NCI-H460 (cell line): ENCODE measurements around the gene TLR3. TPM values are rescaled to one million over a fixed set of nuclear protein-coding genes. Genes with fewer than 3 reads are reported as not detected.

ENCODE experiments used
- DNase-seq: peaks from one replicate; pipeline ENCODE4 v3.0.0-alpha.2; 2016; ENCODE audit warnings: low read depth; ENCODE audit errors: extremely low read depth
- small RNA-seq, 2 experiments: library from RNA; depleted of rRNA; stranded (forward); fragments of <200 nt; gene quantifications; one replicate each; pipeline ENCODE3, GENCODE V24; 2014
- total RNA-seq: library from RNA; depleted of rRNA; stranded (reverse); fragments of >200 nt; shearing (Covaris generic); gene quantifications from 2 replicates; pipeline ENCODE4 v1.2.3, GENCODE V29; 2014; rRNA removed

The TLR3 gene
- total RNA-seq, 1 experiment from 2014 or later: 1.9 TPM

DNA sequence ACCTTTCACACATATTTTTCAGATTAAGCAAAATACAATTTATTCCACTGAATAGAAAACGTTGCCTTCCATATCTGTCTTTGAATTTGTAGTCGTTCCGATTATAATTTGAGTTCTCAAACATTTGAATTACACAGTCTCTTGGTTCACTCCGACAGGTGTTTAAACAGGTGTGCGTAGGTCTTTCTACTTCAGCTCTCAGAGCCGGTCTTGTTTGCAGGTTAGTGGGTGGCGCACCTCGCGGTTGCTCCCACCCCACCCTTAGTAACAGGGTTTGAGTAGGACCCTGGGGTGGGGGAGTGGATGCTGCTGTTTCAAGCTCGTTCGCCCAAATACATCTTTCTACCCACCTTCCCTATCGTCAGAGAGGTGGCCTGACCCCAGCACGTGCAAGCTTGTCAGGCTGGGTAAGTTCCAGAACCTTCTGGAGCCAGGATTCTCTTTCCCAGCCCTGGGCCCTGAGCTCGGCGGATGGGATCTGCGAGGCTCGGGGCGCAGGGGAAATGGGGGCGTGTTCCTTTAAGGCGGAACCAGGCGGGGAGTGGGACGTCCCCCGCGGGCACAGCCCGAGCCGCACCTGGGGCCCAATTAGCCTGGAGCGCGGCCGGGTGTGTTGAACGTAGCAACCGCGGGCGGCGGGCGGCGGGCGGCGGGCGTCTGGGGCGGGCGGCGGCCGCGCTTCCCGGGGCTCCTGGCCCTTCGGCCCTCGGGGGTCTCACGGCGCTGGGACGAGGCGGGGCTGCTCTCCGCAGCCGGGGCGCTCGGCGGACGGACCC is 35.3 kb downstream of the TLR3 start, which contains the start of gene FAM149A:
FAM149A (plus strand) TSS at position 591 of the 776 bp plus-strand sequence.
- DNase-seq: no peak

DNA sequence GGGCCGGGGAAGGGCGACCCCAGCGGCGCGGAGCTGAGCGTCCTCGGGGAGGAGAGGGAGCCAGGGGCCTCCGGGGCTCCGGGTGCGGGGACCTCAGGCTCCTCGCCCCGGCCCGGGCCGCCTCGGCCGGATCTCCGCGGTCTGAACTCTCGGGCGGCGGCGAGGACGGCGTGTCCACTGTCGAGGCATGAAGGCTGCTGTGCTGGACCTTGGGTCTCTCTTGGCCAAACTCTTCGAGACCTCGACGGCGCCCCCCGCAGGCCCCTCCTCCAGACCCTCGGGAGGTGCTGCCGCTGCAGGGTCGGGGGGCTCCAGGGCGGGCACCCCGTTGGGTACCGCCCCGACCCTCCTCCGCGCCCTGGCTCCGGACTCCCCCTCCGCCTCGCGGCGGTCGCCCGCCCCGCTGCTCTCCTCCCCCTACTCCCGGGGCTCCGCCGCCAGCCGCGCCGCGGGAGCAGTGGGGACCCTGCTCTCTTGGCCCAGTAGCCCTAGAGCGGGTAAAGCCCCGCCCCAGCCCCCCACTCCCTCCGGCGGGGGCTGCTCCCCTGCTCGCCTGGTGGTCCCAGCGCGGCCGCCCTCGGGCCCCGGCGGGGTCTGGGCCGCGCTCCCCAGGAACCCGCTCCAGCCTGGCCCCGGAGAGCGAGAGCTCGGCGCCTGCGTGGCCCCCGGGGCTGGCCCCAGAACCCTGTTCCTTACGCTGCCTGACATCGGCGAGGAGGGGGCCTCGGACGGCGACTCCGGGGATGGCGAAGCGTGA is 36.1 kb downstream of the TLR3 start:
- no peak for DNase-seq

DNA sequence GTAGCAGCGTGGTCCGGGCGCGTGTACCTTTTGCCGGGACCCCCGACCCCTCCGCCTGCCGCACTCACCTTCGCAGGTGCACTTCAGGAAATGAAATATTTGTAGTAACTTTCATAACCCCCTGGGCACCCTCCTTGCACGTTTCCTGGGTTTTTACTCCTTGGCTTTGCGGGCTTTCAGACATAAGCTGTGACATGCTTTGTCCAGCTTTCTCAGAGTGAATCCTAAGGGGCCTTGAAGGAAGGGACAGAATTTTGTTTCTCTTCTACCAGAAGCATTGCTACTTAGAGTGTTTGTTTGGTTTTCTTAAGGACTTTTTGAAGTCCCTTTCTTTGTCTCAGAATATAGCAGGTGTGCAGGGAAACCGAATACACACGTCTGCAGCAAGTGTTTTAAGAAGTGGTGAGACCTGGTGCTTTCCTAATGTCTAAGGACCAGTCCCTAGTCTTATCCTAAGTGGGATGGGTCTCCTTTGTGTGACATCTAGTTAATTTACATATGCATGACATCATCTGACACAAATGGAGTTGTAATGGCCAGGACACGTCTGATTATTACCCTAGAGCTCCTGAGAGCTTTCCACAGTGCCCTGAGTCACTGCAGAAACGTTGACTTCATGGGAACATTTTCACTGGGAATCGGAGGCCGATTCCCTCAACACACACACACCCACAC is 36.8 kb downstream of the TLR3 start:
- no peak for DNase-seq

DNA sequence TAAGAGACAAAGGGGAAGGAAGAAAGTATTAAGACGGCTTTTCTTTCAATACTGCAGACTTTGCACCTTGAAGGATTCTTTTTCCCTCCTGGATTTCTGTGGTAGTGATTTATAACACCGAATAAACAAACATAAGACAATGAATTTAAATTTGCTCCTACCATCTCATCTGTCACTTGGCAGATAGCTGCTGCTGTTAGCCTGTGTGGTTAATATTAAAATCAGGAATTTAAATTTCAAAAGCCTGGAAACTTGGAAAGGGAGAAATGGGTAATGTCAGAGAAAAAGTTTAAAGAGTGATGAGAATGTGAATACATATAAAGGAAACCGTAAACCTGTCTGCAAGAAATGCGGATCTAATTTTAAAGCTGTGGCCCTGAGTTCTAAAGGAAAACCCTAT is 39.0 kb downstream of the TLR3 start:
- DNase-seq: no peak

DNA sequence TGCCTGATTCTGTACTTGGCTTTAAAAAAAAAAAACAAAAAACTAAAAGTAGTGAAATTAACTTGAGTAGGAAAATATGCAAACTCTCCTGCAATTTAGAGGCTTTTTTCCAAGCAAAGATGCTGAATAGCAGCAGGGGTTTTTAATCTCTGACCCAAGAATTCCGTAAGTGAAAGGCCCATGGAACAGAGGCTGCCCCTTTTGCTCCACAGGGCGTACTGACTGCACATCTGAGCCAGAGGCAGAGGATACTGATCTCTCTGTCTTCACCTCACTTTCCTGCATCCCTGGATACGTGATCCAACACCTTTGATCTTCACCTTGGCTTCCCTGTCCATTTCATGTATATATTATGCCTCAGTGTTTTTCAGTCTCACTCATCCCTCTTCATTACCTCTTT is 39.4 kb downstream of the TLR3 start:
- no peak for DNase-seq

DNA sequence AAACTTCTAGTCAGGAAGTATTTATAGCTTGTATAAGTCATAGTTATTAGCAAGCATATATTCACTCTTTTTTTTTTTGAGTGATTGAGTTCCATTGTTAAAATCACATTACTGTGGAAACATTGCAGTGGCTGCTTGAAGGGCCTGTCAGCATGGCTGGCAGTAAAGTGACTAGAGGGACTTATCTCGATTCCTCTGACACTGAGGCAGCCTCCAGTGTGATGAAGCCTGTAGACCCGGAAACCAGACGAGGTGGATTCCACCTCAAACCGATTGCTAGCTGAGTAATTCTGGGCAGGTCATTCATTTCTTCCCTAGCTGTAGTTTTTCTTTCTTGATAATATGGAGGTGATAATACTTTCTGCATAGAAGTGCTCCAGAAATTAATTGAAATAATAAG is 40.3 kb downstream of the TLR3 start:
- no peak for DNase-seq

DNA sequence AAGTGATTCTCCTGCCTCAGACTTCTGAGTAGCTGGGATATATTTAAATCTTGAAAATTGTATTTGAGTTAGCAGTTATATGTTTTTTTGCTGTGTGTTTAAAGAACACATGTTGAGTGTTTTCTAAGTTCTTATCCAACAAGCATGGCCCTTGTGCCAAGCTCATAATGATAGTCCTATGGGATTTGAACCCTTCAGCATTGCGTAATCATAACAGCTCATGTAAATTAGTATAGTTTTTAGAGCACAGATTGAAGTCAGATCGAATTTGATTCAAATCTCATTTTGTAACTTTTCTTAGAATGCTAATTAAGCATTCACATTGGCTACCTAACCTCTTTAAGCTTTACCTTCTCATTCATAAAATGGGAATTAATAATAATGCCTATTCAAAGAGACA is 47.7 kb downstream of the TLR3 start:
- no peak for DNase-seq

DNA sequence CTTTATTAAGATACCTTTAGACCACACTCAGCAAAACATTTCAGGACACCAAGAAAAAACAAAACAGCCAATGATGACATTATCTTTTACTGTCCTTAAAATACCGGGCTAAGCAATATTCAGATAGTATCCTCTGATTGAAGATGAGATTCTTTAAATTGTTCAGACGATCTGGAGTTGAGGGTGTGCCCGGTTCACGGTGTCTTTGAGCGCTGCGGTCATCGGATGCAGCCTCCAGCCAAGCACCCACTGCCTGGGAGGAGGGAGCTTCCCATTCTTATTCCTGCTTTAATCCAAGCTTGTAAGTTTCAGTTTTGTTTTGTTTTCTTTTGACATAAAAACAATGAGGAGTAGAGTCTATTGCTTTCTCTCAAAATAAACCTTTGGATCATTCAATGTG is 49.6 kb downstream of the TLR3 start:
- no peak for DNase-seq

DNA sequence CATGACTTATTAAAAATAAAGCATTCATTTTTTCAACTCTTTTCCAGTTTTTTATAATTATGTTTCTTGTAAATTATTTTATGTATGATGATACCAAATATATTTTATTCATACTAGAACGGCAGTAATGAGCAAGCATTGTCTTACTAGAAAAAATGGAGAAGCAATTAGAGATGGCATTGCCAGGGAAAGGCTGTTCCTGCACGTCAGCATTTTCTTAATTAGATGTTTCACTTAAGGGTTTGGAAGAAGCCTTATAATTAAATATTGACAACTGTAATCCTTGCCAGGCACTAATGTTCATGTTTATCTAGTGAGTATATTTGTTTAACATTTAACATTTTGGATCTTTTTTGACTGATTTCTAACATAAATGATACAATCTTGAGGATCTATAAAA is 52.1 kb downstream of the TLR3 start:
- no peak for DNase-seq

DNA sequence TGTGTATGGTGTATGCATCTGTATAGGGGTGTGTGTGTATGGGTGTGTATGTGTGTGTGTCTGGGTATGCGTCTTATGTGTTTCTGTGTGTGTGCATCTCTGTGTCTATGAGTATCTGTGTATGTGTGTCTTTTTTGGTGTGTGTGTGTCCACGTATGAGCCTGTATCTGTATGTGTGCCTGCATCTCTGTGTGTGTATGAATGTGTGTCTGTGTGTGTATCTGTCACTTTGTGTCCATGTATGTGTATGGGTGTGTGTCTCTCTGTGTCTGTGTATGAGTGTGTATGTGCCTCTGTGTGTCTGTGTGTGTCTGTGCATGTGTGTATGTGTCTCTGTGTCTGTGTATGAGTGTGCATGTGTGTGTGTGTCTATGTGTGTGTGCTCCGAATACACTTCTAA is 59.9 kb downstream of the TLR3 start:
- DNase-seq: no peak

DNA sequence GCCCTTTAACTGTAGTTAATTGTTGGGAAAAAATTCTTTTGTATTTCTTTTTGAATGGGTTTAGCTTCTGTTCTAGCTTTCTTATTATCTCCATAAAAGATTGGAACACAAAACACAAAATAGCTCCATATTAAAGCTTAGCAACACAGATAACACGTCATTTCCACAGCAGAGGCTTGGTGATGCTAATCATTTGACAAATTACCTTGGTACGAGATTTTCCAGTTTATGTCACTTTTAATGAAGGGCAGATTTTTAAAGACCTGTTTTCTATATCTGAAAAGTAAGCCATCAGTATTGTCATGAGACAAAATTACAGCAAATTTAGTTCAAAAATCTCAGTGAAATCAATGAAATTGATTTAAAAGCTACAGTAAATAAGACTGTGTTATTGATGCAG is 63.0 kb downstream of the TLR3 start:
- no peak for DNase-seq

DNA sequence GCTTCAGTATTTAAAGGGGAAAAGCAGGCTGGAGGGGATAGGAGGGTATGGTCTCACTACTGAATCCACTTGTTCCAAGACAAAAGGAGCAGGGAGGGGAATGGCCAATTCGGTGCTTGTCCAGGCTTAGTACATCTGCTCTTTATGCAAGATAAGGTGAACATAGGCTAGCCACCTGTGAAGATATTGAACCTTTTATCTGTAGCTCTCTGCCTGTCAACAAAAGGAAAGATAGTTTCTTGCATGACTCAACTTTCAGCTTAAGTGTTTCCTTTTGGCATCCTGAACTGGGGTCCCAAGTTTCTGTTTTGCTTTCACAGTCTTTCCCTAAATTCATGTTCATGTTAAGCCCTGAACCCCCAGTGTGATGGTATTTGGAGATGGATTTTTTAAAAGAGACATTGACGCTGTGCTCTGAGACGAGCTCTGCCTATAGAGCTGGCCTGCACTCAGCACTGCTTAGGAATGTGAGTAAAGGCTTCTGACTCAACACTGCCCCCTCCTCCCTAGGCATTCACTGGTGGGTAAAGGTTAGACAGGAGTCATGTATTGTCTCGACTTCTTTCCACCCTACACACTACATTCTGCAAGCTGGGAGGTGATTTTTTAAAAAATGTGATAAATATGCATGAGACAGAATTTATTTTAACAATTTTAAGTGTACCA is 63.8 kb downstream of the TLR3 start:
- DNase-seq: no peak

DNA sequence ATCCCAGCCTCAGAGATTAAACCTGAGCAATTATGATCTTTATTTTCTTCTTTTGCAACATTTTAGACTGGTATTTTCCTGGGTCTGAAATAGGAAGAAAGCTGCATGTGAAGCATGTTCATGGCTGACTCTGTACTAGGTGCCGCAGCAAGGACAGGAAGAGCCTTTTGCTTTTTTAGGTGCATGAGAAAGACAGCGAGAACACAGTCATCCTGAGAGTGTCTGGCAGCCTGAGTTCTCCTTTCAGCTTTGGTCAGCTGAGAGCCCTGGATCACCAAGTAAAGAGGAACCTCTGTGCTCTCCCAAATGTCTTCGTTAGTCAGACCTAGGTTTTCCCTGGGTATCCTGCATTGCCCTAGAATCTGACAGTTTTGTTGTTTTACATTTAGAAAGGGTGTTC is 65.3 kb downstream of the TLR3 start:
- no peak for DNase-seq

DNA sequence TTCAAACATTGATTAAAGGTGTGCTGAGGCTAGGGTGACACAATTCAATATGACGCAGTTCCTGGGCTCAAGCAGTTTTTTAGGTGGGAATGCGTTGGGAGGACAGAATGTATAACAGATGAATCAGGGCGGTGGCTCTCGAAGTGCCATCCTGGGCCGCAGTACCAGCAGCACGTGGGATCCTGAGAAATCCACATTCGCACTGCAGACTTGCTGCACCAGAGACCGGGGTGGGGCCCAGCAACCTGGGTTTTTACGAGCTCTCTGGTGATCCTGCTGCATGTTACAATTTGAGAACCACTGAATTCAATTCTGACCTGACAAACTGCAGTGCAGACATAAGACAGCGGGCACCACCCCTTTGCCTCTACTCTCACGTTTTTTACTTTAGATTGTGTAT is 65.9 kb downstream of the TLR3 start:
- DNase-seq: no peak

DNA sequence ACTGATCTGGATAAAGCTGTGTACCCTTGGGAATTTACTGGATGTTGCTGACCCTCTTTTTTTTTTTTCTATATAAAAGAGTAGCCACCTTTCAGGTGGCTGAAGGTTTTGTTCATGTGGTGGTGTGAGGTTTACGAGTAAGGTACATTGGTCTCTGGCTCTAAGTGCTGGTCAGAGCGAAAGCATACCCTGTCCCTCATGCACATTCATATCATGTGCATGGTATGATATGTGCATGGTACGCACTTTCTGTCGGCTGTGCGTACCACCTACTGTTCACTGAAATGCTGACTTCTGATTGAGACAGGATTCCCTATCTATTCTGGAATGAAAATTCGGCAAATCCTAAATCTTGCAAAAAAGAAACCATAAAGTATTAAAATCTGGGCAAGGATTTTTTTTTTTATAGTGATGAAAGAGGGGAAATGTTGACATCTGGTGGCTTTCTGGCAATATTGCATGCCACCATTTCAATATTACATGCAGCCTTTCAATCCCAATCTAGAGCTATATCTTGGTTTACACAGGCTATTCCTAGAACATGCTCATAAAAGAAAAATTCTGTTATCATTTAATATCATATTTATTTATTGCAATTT is 68.3 kb downstream of the TLR3 start:
- DNase-seq: no peak

Small RNA genes lying within 50 kb of the gene (small RNA-seq; reads per million reads assigned to genes)
- gene RF00322: 0 reads per million in 2 experiments
- 0 reads per million in 2 experiments for gene RNU4-64P

Other genes starting within 250 kb of the TLR3 start
- gene FAM149A, start 35.5 kb downstream of the TLR3 start, total RNA-seq: 0.46 and 1.2 TPM in 2 replicates
- 32.4 and 36.5 TPM in 2 replicates for gene CYP4V2, start 122.4 kb downstream of the TLR3 start, total RNA-seq
- 0.15 TPM in 1 of 2 replicates, not detected in the other for gene KLKB1, start 158.4 kb downstream of the TLR3 start, total RNA-seq
- not detected in 2 replicates for gene F11, start 197.0 kb downstream of the TLR3 start, total RNA-seq